ENCODE measurements around the gene CCDC183.
A peak's percentile ranks its signal among the peaks of the same experiment; 100 is the strongest.
"Not testable (repeated sequence)": the region's sequence is repeated elsewhere in the genome, so short reads cannot be mapped to it uniquely, and the experiment has no call there.

CCDC183 gene

DNA sequence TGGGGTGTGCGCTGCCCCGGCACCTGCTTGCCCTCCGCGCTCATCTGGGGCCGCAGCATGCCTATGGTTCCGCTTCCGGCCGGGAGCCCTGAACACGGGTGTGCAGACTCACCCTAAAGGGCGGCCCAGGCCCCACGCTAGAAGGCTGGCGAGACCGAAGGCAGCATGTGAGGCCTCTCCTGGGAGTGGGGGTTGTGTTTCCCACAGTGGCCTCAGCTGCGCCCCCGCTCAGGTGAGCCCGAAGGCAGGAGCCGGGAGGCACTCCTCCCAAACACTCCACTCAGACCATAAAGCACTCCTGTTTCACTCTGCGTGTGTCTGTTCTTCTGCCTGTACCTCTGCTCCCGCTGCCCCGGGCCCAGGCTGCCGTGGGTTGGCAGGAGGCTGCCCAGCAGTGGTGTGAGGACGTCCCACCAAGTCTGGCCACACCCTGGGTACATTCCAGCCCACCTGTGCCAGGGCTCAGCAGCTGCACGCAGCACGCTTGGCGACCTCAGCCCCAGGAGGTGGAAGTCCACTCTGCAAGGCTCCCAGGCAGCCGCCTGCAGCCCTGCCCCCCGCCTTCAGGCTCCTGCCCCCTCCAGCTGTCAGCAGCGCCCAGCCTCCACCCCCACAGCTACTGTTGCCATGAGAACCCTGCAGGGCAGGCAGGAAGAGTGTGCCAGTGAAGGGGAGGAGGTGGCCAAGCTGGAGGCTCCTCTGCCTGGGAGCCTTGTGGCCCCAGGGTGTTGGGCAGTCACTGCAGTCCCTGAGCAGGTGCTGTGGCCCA lies 44.9 kb downstream of the CCDC183 start:
- FAIRE-seq (no peak), DNase-seq (ENCODE audit: insufficient read length) (no peak)
- TF ChIP-seq POLR2AphosphoS5 (IDR thresholded peaks at IDR 0.05; ENCODE audit: low read depth, low read length) (no peak), TAF1 (IDR thresholded peaks at IDR 0.05; ENCODE audit: borderline replicate concordance, low read depth, low read length) (no peak), POLR2A (IDR thresholded peaks at IDR 0.05; ENCODE audit: low read depth, low read length) (no peak)

GRCh38 chr9:136841646-136842379 lies 45.7 kb downstream of the CCDC183 start:
- FAIRE-seq = peak; percentile 14
- DNase-seq (ENCODE audit: insufficient read length) = not testable (repeated sequence)

GRCh38 chr9:136842380-136842948 lies 46.3 kb downstream of the CCDC183 start, which contains the start of gene AJM1:
AJM1 (plus strand) TSS chr9:136842478; CDS start chr9:136844415, 1,937 bp downstream.
- DNase-seq (ENCODE audit: insufficient read length) (peak; percentile 90), FAIRE-seq (peak; percentile 98)

GRCh38 chr9:136843159-136843800 lies 47.1 kb downstream of the CCDC183 start:
- peak; percentile 86 for FAIRE-seq
- DNase-seq (ENCODE audit: insufficient read length) = not testable (repeated sequence)

DNA sequence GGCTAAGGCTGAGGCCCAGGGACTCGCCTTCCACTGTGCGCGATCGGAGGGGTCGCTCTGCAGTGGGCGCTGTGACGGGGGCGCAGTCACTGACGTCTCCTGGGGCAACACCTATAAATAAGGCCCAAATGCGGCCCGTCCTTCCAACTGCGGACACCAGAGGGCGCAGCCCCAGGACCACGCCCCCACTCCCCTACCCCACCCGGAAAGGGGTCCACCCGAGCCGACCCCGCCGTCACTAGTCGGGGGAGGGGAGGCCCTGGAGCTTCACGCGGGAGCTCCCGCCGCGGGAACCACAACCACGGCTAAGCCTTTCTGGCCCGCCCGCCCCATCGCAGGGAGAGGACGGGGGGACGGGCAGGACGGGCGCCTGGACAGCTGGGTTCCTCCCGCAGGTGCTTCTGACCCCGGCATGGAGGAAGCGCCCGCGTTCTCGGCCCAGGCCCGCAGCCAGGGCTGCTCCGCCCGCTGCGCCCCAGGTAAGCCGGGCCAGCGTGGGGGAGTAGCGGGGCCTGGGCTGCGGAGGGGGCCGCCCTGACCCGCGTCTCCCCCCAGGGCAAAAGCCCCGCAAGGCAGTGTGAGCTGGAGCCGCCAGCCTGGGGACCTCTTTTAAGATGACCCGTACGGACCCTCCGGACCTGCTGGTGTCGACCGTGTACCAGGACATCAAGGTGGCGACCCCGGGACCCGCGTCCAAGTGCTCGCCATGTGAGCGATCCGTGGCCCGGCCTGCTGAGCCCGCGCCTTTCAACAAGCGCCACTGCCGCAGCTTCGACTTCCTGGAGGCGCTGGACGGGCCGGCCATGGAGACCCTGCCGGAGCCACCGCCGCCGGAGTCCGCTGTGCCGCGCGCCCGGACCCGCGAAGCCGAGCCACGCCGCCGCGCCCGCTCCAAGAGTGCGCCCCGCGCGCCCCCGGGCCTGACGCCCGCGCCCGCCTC lies 47.9 kb downstream of the CCDC183 start:
- FAIRE-seq; DNase-seq (ENCODE audit: insufficient read length): not testable (repeated sequence)

DNA sequence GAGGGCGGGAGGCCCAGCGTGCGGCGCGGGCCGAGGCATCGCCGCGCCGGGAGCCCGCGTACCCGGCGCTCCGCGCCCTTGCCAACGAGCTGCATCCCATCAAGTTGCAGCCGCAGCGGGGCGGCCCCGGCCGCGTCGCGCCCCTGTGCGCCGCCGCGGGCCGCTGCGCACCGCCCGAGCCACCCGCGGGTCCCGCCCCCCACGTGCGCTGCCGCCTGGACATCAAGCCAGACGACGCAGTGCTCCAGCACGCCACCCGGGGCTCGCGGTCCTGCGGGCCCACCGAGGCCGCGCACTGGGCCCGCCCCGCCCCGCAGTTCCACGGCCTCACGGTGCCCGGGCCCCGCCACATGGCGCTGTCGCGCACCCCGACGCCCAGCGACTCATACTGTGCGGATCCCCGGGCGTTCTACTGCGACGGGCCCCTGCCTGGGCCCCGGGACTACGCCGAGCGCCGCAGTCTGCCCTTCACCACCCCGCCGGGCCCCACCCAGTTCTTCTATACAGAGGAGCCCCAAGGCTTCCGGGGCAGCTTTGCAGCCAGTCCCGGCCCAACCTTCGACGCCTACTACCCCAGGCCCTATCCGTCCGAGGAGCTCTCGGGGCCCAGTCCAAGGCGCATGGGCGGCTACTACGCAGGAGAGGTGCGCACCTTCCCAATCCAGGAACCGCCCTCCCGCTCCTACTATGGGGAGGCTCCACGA lies 48.8 kb downstream of the CCDC183 start:
- FAIRE-seq (no peak), DNase-seq (ENCODE audit: insufficient read length) (no peak)
- TF ChIP-seq POLR2AphosphoS5 (IDR thresholded peaks at IDR 0.05; ENCODE audit: low read depth, low read length) (no peak), POLR2A (IDR thresholded peaks at IDR 0.05; ENCODE audit: low read depth, low read length) (no peak), TAF1 (IDR thresholded peaks at IDR 0.05; ENCODE audit: borderline replicate concordance, low read depth, low read length) (no peak)

GRCh38 chr9:136845465-136846260 lies 49.5 kb downstream of the CCDC183 start:
- no peak for FAIRE-seq

DNA sequence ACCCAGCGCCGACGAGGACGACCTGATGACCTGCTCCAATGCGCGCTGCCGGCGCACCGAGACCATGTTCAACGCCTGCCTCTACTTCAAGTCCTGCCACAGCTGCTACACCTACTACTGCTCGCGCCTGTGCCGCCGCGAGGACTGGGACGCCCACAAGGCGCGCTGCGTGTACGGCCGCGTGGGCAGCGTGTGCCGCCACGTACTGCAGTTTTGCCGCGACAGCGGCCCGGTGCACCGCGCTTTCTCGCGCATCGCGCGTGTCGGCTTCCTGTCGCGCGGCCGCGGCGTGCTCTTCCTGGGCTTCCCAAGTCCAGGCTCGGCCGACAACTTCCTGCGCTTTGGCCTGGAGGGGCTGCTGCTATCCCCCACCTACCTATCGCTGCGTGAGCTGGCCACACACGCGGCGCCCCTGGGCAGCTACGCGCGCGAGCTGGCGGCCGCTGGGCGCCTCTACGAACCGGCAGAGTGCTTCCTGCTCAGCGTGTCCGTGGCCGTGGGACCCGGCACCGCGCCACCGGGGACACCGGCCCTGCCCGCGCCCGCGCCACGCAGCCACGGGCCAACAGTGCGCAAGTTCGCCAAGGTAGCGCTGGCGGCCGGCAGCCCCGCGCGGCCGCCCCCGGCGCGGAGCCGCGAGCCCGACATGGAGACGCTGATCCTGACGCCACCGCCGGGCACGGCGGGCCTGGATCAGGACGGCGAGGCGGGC lies 50.4 kb downstream of the CCDC183 start:
- no peak for DNase-seq (ENCODE audit: insufficient read length)
- TF ChIP-seq TAF1 (IDR thresholded peaks at IDR 0.05; ENCODE audit: borderline replicate concordance, low read depth, low read length) = no peak
- FAIRE-seq = no peak

More at GRCh38 chr9:136845465-136846260, 49.5 kb downstream of the CCDC183 start:
- DNase-seq (ENCODE audit: insufficient read length) = no peak
- TF ChIP-seq POLR2AphosphoS5 (IDR thresholded peaks at IDR 0.05; ENCODE audit: low read depth, low read length) (no peak), TAF1 (IDR thresholded peaks at IDR 0.05; ENCODE audit: borderline replicate concordance, low read depth, low read length) (no peak), POLR2A (IDR thresholded peaks at IDR 0.05; ENCODE audit: low read depth, low read length) (no peak)

DNA sequence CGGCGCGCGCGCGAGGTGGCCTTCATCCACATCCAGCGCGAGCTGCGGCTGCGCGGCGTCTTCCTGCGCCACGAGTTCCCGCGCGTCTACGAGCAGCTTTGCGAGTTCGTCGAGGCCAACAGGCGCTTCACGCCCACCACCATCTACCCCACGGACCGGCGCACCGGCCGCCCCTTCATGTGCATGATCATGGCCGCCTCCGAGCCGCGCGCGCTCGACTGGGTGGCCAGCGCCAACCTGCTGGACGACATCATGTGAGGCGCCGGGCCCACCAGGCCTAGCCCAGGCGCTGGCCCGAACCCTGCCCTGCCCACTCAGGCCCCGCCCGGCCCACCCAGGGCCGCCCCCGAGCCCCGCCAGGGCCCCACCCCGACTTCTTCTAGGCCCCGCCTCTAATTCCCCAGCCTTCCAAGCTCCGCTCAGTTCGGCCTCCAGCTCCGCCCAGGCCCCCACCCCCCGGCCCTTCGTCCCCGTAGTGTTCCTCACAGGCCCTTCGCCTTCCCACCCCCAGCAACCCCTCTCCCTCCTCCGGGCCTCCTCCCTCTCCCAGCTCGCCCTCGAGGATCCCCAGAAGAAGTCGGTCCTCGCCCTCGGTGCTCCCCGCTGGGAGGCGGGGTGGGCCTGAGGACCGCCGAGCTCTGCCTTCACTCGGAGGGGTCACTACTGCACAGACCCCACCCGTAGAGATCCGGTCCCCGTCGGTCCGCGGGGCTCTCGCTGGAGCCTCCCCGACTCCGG lies 51.1 kb downstream of the CCDC183 start:
- FAIRE-seq (no peak), DNase-seq (ENCODE audit: insufficient read length) (no peak)
- TF ChIP-seq TAF1 (IDR thresholded peaks at IDR 0.05; ENCODE audit: borderline replicate concordance, low read depth, low read length) (no peak), POLR2A (IDR thresholded peaks at IDR 0.05; ENCODE audit: low read depth, low read length) (no peak), POLR2AphosphoS5 (IDR thresholded peaks at IDR 0.05; ENCODE audit: low read depth, low read length) (no peak)

All from GM12892 (cell line).